ENCODE data around the gene ACER3.
A peak's percentile ranks its signal among the peaks of the same experiment; 100 is the strongest.
"Not testable (repeated sequence)": the region's sequence is repeated elsewhere in the genome, so short reads cannot be mapped to it uniquely, and the experiment has no call there.

Gene ACER3

GRCh38 chr11:76872959-76873827 lies 12.5 kb downstream of the ACER3 start:
- DNase-seq (ENCODE audit: low spot score): no peak

- no peak for DNase-seq (ENCODE audit: low spot score)
Measured at GRCh38 chr11:76878014-76878413, 17.3 kb downstream of the ACER3 start.

GRCh38 chr11:76880314-76880713 lies 19.6 kb downstream of the ACER3 start:
- DNase-seq (ENCODE audit: low spot score): no peak

GRCh38 chr11:76880956-76881355 lies 20.2 kb downstream of the ACER3 start:
- no peak for DNase-seq (ENCODE audit: low spot score)

- no peak for DNase-seq (ENCODE audit: low spot score)
Measured at GRCh38 chr11:76885390-76886097, 24.8 kb downstream of the ACER3 start.

GRCh38 chr11:76888989-76889388 lies 28.3 kb downstream of the ACER3 start:
- DNase-seq (ENCODE audit: low spot score): no peak

GRCh38 chr11:76889411-76889975 lies 28.8 kb downstream of the ACER3 start:
- no peak for DNase-seq (ENCODE audit: low spot score)

- no peak for DNase-seq (ENCODE audit: low spot score)
Measured at GRCh38 chr11:76890329-76890728, 29.6 kb downstream of the ACER3 start.

- no peak for DNase-seq (ENCODE audit: low spot score)
Measured at GRCh38 chr11:76891285-76891684, 30.6 kb downstream of the ACER3 start.

- no peak for DNase-seq (ENCODE audit: low spot score)
Measured at GRCh38 chr11:76891793-76892192, 31.1 kb downstream of the ACER3 start.

GRCh38 chr11:76892306-76892705 lies 31.6 kb downstream of the ACER3 start:
- DNase-seq (ENCODE audit: low spot score): no peak

GRCh38 chr11:76897233-76897632 lies 36.5 kb downstream of the ACER3 start:
- no peak for DNase-seq (ENCODE audit: low spot score)

GRCh38 chr11:76901144-76901543 lies 40.4 kb downstream of the ACER3 start:
- no peak for DNase-seq (ENCODE audit: low spot score)

GRCh38 chr11:76901622-76902021 lies 40.9 kb downstream of the ACER3 start:
- DNase-seq (ENCODE audit: low spot score): not testable (repeated sequence)

- DNase-seq (ENCODE audit: low spot score): no peak
Measured at GRCh38 chr11:76902121-76903014, 41.6 kb downstream of the ACER3 start.

- DNase-seq (ENCODE audit: low spot score): no peak
Measured at GRCh38 chr11:76903325-76903724, 42.6 kb downstream of the ACER3 start.

- no peak for DNase-seq (ENCODE audit: low spot score)
Measured at GRCh38 chr11:76910620-76911414, 50.1 kb downstream of the ACER3 start.

GRCh38 chr11:76911415-76911808 lies 50.7 kb downstream of the ACER3 start:
- DNase-seq (ENCODE audit: low spot score): no peak

- no peak for DNase-seq (ENCODE audit: low spot score)
Measured at GRCh38 chr11:76916712-76917111, 56.0 kb downstream of the ACER3 start.

GRCh38 chr11:76918941-76919386 lies 58.2 kb downstream of the ACER3 start:
- peak; percentile 22 for DNase-seq (ENCODE audit: low spot score)

- no peak for DNase-seq (ENCODE audit: low spot score)
Measured at GRCh38 chr11:76919467-76919866, 58.7 kb downstream of the ACER3 start.
